ENCODE measurements around the gene FAM151B. TPM values are rescaled to one million over a fixed set of nuclear protein-coding genes. Genes with fewer than 3 reads are reported as not detected.

FAM151B gene
- total RNA-seq, 1 donor from 2014 or later, result 7.1 TPM

DNA sequence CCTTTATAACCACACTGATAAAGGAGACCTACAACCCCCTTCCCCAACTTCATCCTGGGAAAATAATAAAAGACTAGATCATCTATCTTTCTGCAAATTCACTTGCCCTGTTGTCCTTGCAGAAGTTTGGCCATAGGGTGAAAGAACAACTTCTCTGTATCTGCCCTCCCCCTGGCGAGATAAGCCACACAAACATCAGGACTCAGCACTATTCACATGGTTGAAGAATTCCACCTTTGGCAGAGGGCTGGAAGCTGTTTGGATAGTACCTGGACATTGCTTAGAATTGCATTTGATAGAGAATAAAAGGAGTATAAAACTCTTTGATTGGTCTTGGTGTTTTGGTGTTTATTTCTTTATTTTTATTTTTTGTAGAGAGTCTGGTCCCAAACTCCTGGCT, 16.9 kb downstream of the FAM151B start:
- DNase-seq (ENCODE audit: low spot score), result no peak
- H3K36me3 Mint-ChIP-seq (ENCODE audit: low read depth), result peaks cover 4% of the 10 kb centered on the region
- peaks cover 3% of the 10 kb centered on the region for H3K9me3 Mint-ChIP-seq (ENCODE audit: low read depth)
- H3K4me3 Mint-ChIP-seq (ENCODE audit: unreplicated experiment), result no peak overlapping the region
- H3K27me3 Mint-ChIP-seq (ENCODE audit: low read depth), result no peaks in the 10 kb centered on the region
- TF ChIP-seq, protein P1, sequence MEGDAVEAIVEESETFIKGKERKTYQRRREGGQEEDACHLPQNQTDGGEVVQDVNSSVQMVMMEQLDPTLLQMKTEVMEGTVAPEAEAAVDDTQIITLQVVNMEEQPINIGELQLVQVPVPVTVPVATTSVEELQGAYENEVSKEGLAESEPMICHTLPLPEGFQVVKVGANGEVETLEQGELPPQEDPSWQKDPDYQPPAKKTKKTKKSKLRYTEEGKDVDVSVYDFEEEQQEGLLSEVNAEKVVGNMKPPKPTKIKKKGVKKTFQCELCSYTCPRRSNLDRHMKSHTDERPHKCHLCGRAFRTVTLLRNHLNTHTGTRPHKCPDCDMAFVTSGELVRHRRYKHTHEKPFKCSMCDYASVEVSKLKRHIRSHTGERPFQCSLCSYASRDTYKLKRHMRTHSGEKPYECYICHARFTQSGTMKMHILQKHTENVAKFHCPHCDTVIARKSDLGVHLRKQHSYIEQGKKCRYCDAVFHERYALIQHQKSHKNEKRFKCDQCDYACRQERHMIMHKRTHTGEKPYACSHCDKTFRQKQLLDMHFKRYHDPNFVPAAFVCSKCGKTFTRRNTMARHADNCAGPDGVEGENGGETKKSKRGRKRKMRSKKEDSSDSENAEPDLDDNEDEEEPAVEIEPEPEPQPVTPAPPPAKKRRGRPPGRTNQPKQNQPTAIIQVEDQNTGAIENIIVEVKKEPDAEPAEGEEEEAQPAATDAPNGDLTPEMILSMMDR (IDR thresholded peaks at IDR 0.05), result no peak
- no peaks in the 10 kb centered on the region for H3K4me1 Mint-ChIP-seq (ENCODE audit: low read depth)
- no peak overlapping the region for H3K27ac Mint-ChIP-seq (ENCODE audit: unreplicated experiment)

- peaks cover 8% of the 10 kb centered on the region for H3K36me3 Mint-ChIP-seq (ENCODE audit: low read depth)
- no peaks in the 10 kb centered on the region for H3K4me1 Mint-ChIP-seq (ENCODE audit: low read depth)
- TF ChIP-seq, protein P1 (IDR thresholded peaks at IDR 0.05), result no peak
Measured at GRCh38 chr5:80507663-80508062, 19.8 kb downstream of the FAM151B start.

DNA sequence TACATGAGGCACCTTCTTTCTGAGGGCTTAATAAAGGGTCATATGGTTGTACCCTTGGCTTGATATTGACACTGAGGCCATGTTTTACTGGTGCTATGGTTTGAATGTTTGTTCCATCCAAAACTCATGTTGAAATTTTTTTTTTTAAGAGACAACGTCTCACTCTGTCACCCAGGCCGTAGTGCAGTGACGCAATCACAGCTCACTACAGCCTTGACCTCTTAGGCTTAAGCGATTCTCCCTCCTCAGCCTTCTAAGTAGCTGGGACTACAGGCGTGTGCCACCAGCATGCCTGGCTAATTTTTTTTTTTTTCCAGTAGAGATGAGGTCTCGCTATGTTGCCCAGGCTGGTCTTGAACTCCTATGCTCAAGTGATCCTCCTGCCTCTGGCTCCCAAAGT, 20.9 kb downstream of the FAM151B start:
- H3K36me3 Mint-ChIP-seq (ENCODE audit: low read depth), result peaks cover 13% of the 10 kb centered on the region
- H3K27ac Mint-ChIP-seq (ENCODE audit: unreplicated experiment), result no peak overlapping the region
- H3K4me3 Mint-ChIP-seq (ENCODE audit: unreplicated experiment), result no peak overlapping the region
- H3K4me1 Mint-ChIP-seq (ENCODE audit: low read depth), result no peaks in the 10 kb centered on the region
- DNase-seq (ENCODE audit: low spot score), result no peak
- TF ChIP-seq, protein P1 (IDR thresholded peaks at IDR 0.05), result no peak
- H3K9me3 Mint-ChIP-seq (ENCODE audit: low read depth), result no peaks in the 10 kb centered on the region
- no peaks in the 10 kb centered on the region for H3K27me3 Mint-ChIP-seq (ENCODE audit: low read depth)

More at GRCh38 chr5:80507663-80508062, 19.8 kb downstream of the FAM151B start:
- H3K27me3 Mint-ChIP-seq (ENCODE audit: low read depth), result no peaks in the 10 kb centered on the region
- no peaks in the 10 kb centered on the region for H3K9me3 Mint-ChIP-seq (ENCODE audit: low read depth)
- no peak overlapping the region for H3K27ac Mint-ChIP-seq (ENCODE audit: unreplicated experiment)
- no peak overlapping the region for H3K4me3 Mint-ChIP-seq (ENCODE audit: unreplicated experiment)
- no peak for DNase-seq (ENCODE audit: low spot score)

GRCh38 chr5:80509362-80509761, 21.5 kb downstream of the FAM151B start:
- Mint-ChIP-seq H3K9me3 (ENCODE audit: low read depth) (no peaks in the 10 kb centered on the region), H3K27me3 (ENCODE audit: low read depth) (no peaks in the 10 kb centered on the region), H3K4me3 (ENCODE audit: unreplicated experiment) (no peak overlapping the region), H3K36me3 (ENCODE audit: low read depth) (peaks cover 13% of the 10 kb centered on the region), H3K27ac (ENCODE audit: unreplicated experiment) (no peak overlapping the region), H3K4me1 (ENCODE audit: low read depth) (no peaks in the 10 kb centered on the region)
- DNase-seq (ENCODE audit: low spot score), result no peak
- TF ChIP-seq, protein P1 (IDR thresholded peaks at IDR 0.05), result no peak

- peaks cover 4% of the 10 kb centered on the region for H3K4me1 Mint-ChIP-seq (ENCODE audit: low read depth)
- DNase-seq (ENCODE audit: low spot score), result no peak
- no peak overlapping the region for H3K4me3 Mint-ChIP-seq (ENCODE audit: unreplicated experiment)
- TF ChIP-seq, protein P1 (IDR thresholded peaks at IDR 0.05), result no peak
- H3K27me3 Mint-ChIP-seq (ENCODE audit: low read depth), result no peaks in the 10 kb centered on the region
- H3K36me3 Mint-ChIP-seq (ENCODE audit: low read depth), result peaks cover 11% of the 10 kb centered on the region
- H3K27ac Mint-ChIP-seq (ENCODE audit: unreplicated experiment), result no peak overlapping the region
- no peaks in the 10 kb centered on the region for H3K9me3 Mint-ChIP-seq (ENCODE audit: low read depth)
Measured at GRCh38 chr5:80516826-80517225, 28.9 kb downstream of the FAM151B start.

Data from chondrocyte (in vitro differentiated cells).